Body of pancreas (tissue), 4 donors: ENCODE results near the gene CAMTA1.

ENCODE experiments used
- POLR2A ChIP-seq, 3 donors: fragments of 450-650 bp; IDR thresholded peaks; one replicate each; pipeline ENCODE4 v1.6.1; 2016; ENCODE audit warnings: antibody characterized with exemption in 3 of 3, mild to moderate bottlenecking in 2 of 3
- TF ChIP-seq, protein P1 (sequence below), 7 experiments: fragments of 450-650 bp in 4 of 7; fragments of 200-600 bp in 3 of 7; sonication (generic) in 3 of 7; IDR thresholded peaks; one replicate each; pipeline ENCODE4 v1.5.1; 2016 to 2019; ENCODE audit warnings: antibody characterized with exemption in 7 of 7

GRCh38 chr1:7667159-7667558, 881.9 kb downstream of the CAMTA1 start:
- TF ChIP-seq, protein P1, sequence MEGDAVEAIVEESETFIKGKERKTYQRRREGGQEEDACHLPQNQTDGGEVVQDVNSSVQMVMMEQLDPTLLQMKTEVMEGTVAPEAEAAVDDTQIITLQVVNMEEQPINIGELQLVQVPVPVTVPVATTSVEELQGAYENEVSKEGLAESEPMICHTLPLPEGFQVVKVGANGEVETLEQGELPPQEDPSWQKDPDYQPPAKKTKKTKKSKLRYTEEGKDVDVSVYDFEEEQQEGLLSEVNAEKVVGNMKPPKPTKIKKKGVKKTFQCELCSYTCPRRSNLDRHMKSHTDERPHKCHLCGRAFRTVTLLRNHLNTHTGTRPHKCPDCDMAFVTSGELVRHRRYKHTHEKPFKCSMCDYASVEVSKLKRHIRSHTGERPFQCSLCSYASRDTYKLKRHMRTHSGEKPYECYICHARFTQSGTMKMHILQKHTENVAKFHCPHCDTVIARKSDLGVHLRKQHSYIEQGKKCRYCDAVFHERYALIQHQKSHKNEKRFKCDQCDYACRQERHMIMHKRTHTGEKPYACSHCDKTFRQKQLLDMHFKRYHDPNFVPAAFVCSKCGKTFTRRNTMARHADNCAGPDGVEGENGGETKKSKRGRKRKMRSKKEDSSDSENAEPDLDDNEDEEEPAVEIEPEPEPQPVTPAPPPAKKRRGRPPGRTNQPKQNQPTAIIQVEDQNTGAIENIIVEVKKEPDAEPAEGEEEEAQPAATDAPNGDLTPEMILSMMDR (IDR thresholded peaks at IDR 0.05), result no peak
- TF ChIP-seq POLR2A (IDR thresholded peaks at IDR 0.05), result no peak
